HG02642 (cell line): ENCODE measurements around the gene OR8J1.
"Not testable (repeated sequence)": the region's sequence is repeated elsewhere in the genome, so short reads cannot be mapped to it uniquely, and the experiment has no call there.

ENCODE experiments used
- ATAC-seq: cut with Tn5 transposase; IDR thresholded peaks from one replicate; pipeline ENCODE4 v1.9.1; 2021; ENCODE audit warnings: mild to moderate bottlenecking; ENCODE audit not compliant: unreplicated experiment, poor library complexity

The OR8J1 gene, protein sequence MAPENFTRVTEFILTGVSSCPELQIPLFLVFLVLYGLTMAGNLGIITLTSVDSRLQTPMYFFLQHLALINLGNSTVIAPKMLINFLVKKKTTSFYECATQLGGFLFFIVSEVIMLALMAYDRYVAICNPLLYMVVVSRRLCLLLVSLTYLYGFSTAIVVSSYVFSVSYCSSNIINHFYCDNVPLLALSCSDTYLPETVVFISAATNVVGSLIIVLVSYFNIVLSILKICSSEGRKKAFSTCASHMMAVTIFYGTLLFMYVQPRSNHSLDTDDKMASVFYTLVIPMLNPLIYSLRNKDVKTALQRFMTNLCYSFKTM

DNA sequence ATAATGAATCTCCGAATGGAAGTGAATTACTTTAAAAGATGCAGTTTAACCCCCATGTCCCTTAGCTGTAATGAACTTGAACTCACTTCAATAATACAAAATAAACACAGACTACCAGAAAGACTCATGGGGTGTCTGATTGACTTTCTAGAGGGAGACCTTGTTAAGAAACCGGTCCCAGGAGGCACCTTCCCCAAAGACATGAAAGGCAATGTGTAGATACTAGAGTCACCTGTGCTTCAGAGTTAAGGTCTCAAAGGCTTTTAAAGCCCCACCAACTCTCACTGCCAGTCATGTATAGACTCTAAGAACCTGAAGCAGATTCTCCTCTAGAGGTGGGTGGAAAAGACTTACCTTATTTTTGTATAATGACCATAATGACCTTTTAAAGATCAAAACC is at the start of gene OR8J1:
Gene OR8J1 (plus strand): TSS at position 301 of the 400 bp plus-strand sequence. CDS start 5,956 bp downstream, outside the sequence.
- no peak for ATAC-seq

DNA sequence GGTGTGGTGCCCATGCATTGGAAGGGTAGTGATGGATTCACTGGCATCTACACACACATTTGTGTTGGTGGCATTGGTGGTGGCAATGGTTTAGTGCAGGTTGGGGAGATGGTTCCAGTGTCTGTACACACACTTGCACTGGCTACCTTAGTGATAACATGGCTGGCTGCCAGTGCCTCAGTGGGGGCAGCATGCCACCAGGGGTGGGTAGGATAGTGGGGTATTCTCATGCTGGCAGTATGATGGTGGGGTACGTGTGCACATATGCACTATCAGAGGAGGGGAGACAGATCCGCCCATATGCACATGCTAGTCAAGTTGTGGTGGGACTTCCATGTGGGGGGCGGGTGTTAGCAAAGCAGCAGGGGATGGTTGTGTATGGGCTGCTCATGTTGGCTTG is 46.3 kb upstream of the OR8J1 start:
- no peak for ATAC-seq

DNA sequence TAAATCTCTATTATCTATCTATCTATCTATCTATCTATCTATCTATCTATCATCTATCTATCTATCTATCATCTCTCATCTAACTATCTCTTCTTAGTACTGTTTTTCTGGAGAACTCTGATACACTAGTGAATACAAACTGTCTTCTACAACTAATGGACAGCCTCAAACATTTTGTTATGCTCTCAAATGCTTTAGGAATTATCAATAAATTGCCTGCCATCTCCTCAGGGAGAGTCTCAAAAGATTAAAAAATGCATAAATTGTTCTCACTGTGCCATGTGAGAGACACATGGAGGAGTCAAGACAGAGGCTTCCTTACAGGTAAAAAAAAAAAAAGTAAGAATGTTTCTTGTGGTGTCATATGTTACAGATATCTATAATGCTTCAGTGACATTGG is 39.2 kb upstream of the OR8J1 start, which contains the start of gene OR8K3:
Gene OR8K3 (plus strand): TSS at position 301 of the 400 bp plus-strand sequence. CDS start 3,163 bp downstream, outside the sequence.
- ATAC-seq, result no peak

DNA sequence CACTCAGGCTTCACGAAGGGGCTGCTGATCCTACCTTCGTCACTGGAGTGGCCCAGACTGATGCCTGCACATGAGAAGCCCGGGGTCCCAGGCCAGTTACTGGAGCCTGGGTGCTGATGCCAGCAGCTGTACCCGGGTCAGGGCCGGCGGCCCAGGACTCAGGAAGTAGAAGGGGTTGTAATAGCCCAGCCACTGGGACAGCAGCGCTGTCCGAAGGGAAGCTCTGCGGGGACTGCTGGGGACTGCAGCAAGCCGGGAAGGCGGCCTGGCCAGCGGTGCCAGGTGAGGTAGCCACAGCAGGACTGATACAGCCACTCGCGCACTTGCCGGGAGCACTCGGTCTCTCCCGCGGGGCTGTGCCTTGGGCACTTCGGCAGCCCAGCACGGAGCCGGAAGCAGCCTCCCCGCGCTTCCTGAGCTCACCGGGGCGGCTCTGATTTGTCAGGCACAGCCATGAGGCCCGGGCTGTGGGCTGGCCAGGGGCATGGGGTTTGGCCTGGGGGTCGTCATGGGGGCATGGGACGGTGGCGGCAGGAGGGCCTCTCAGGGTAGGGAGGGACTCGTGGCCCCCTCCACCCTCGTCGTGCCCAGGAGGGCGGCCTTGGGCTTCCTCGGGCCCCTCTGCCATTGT is 22.1 kb upstream of the OR8J1 start:
- no peak for ATAC-seq

DNA sequence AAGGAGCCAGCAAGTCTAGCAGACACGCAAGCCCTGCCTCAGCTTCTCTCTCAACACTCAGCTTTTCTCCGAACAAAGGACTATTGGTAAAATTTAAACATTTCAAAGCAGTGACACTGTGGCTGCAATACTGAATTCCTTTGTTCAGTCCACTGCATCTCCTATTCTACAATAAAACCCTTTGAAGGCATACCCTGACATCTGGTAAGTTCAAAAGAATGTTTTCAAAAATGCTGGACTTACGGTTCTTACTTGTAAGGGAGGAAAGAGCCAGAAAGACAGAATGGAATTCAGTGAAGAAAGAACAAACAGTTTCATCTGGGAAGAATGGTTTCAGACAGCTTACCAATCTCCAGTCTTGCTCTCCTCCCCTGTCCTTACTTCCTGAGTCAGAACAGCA is 20.9 kb upstream of the OR8J1 start:
- no peak for ATAC-seq

DNA sequence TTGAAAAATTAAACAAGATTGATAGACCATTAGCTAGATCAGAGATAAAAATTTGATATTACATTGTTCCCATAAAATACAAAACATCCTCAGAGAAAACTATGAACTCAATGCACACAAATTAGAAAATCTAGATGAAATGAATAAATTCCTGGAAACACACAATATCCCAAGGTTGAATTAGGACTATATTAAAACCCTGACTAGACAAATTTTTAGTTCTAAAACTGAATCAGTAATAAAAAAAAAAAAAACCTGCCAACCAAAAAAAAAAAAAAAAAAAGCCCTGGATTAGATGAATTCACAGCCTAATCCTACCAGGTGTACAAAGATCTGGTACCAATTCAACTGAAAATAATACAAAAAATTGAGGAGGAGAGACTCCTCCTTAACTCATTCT is 13.8 kb upstream of the OR8J1 start:
- ATAC-seq, result no peak

DNA sequence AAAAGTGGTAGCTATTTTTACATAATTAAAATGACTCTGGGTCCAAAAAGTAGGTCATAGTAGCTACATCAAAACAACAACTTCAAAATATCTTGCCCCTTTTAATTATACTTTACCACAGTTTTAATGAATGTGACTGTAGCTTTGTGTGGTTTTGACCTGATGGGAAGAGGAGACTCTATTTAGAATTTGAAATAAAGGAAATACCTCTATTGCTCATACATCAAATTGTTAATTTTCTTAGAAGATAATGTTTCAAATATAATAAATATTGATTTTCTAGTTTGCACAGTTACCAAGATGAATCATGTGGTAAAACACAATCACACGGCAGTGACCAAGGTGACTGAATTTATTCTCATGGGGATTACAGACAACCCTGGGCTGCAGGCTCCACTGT is 8.4 kb upstream of the OR8J1 start, which contains the start of gene OR8K1:
Gene OR8K1 (plus strand): TSS at position 301 of the 400 bp plus-strand sequence. CDS start 0 bp downstream, at position 301.
- ATAC-seq, result no peak

DNA sequence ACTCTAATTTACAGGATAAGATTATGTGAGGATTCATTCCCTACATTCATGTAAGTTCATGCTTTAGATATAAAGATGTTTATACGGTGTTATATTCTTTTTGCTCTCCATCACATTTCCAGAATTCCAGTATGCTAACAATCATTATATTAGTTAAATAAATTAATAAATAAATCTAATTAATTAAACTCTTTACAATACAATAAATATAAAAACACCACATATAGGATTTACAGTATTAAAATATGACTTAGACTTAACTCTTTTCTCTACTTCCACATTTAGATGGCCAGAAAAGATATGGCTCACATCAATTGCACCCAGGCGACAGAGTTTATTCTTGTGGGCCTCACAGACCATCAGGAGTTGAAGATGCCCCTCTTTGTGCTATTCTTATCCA is 21.2 kb downstream of the OR8J1 start, which contains the start of gene OR8U1:
Gene OR8U1 (plus strand): TSS at position 301 of the 400 bp plus-strand sequence. CDS start 0 bp downstream, at position 301.
- no peak for ATAC-seq

DNA sequence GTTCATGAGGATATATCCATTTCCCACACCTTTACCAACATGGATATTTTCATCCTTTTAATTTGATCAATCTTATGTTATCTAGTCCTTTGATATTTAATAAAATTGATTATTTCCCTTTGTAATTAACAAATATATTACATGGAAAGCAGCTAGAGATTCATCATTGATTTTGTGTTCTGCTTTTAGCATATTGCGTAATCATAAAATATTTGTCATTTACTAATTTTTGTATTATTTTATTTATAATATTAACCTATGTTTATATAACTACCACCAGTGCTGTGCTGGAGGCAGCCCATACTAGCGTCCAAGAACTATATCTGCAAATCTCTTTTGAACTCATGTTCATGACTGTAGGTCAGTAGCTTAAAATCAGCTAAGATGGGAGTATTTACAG is 26.0 kb downstream of the OR8J1 start:
- ATAC-seq, result no peak

DNA sequence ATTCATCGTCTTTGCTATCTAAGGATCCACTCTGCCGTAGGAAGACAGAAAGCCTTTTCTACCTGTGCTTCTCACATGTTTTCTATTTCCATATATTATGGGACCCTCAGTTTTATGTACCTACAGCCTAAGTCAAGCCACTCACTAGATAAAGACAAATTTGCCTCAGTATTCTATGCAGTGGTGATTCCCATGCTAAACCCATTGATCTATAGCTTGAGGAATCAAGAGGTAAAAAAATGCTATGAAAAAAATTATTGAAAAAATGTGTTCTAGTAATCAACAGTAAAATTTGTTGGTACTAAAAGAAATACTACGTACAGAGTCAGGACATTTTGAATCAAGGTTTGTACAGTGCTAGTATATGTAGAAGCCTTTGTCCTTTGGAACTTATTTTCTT is 40.3 kb downstream of the OR8J1 start:
- ATAC-seq, result no peak

DNA sequence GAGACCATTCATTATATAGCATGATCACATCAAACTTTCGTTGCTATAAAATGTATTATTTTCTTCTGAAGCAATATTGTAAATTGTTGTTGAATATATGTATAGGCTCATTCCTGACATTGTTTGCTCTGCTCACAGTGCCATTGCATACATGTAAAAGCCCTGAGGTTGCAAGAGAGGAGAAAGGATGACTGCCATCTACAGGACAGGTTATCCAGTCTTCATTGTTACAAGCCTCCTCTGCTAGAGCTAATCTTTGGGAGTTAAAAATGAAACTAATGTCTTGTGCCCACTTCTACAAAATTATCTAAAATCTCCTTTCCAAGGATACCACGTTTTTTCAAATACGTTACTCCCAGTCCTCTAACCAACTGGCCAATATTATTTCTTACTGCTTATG is 42.0 kb downstream of the OR8J1 start:
- ATAC-seq, result no peak

DNA sequence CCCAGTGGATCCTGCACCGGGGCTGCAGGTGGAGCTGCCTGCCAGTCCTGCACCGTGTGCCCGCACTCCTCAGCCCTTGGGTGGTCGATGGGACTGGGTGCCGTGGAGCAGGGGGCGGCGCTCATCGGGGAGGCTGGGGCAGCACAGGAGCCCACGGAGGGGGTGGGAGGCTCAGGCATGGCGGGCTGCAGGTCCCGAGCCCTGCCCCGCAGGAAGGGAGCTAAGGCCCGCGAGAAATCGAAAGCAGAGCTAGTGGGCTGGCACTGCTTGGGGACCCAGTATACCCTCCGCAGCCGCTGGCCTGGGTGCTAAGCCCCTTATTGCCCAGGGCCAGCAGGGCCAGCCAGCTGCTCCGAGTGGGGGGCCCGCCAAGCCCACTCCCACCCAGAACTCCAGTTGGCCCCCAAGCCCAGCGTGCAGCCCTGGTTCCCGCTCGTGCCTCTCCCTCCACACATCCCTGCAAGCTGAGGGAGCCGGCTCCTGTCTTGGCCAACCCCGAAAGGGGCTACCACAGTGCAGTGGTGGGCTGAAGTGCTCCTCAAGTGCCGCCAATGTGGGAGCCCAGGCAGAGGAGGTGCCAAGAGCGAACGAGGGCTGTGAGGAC is 47.9 kb downstream of the OR8J1 start:
- ATAC-seq, result not testable (repeated sequence)

DNA sequence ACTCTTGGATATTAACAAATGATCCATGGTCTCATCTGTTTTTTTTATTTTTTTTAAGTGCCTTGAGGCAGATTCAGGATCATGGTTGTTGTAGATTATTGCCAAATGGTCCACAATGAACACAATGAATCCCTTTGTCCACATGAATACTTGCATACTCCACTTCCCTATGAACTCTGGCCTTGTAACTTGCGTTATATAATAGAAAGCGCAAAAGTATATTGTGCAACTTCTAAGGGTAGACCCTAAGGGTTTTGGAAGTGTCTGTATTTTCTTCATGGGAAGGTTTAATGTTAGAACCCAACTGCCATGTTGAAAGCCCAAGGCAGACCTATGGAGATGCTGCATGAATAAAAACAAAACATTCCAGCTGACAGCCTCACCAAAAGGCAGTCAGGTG is 50.3 kb downstream of the OR8J1 start:
- no peak for ATAC-seq

DNA sequence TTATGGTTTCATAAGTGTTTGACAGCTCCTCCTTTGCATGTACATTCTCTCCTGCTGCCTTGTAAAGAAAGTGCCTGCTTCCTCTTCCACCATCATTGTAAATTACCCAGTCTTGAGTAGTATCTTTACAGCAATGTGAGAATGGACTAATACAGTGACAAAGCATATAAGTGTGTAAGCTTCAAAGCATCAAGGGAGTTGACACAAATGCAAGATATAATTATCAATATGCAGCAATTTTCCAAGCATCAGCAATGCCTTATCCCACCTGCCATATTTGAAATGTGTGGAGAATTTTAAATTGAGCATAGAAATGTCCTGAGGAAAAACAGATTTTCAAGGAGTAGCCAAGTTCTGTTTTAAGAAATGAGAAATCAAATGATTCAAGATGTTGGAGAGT is 56.7 kb downstream of the OR8J1 start:
- no peak for ATAC-seq
